COR-L47 (cell line): ENCODE data around the gene CCL15.
"Not testable (repeated sequence)": the region's sequence is repeated elsewhere in the genome, so short reads cannot be mapped to it uniquely, and the experiment has no call there.

Source experiments
- DNase-seq: peaks from one replicate; lab custom pipeline; 2025; lab: John Stamatoyannopoulos, UW

CCL15 gene

GRCh38 chr17:36001110-36001771, at the start of gene CCL15:
Gene CCL15, minus strand, starts transcription at chr17:36001553. Its CDS starts 61 bp downstream, at chr17:36001492.
- no peak for DNase-seq

- DNase-seq = no peak
Observed at GRCh38 chr17:36049643-36050042, 48.3 kb upstream of the CCL15 start.

- DNase-seq = no peak
Observed at GRCh38 chr17:36048066-36048465, 46.7 kb upstream of the CCL15 start.

GRCh38 chr17:36036235-36036634, 34.9 kb upstream of the CCL15 start:
- no peak for DNase-seq

- DNase-seq = no peak
Observed at GRCh38 chr17:36034127-36034526, 32.8 kb upstream of the CCL15 start.

GRCh38 chr17:36030956-36031355, 29.6 kb upstream of the CCL15 start:
- no peak for DNase-seq

- DNase-seq = no peak
Observed at GRCh38 chr17:36027761-36028160, 26.4 kb upstream of the CCL15 start.

GRCh38 chr17:36024106-36024869, 22.9 kb upstream of the CCL15 start:
- DNase-seq = no peak

GRCh38 chr17:36019423-36019822, 18.1 kb upstream of the CCL15 start:
- no peak for DNase-seq

- no peak for DNase-seq
Observed at GRCh38 chr17:36017799-36018198, 16.4 kb upstream of the CCL15 start, which contains the start of gene CCL23. Gene CCL23, minus strand, starts transcription at chr17:36017972. Its CDS starts 75 bp downstream, at chr17:36017897.

- DNase-seq = no peak
Observed at GRCh38 chr17:36016555-36016954, 15.2 kb upstream of the CCL15 start.

- not testable (repeated sequence) for DNase-seq
Observed at GRCh38 chr17:36015895-36016294, 14.5 kb upstream of the CCL15 start.

- no peak for DNase-seq
Observed at GRCh38 chr17:36014946-36015345, 13.6 kb upstream of the CCL15 start.

GRCh38 chr17:36011201-36011600, 9.8 kb upstream of the CCL15 start:
- no peak for DNase-seq

- DNase-seq = no peak
Observed at GRCh38 chr17:36008998-36009665, 7.8 kb upstream of the CCL15 start.

GRCh38 chr17:36004594-36005108, 3.3 kb upstream of the CCL15 start:
- no peak for DNase-seq

- no peak for DNase-seq
Observed at GRCh38 chr17:36002631-36003030, 1.3 kb upstream of the CCL15 start.

GRCh38 chr17:36001862-36002603, 680 bp upstream of the CCL15 start:
- no peak for DNase-seq

- DNase-seq = no peak
Observed at GRCh38 chr17:36000732-36001109, 632 bp downstream of the CCL15 start.

- no peak for DNase-seq
Observed at GRCh38 chr17:35998756-35999155, 2.6 kb downstream of the CCL15 start.

- DNase-seq = no peak
Observed at GRCh38 chr17:35998018-35998545, 3.3 kb downstream of the CCL15 start.

- not testable (repeated sequence) for DNase-seq
Observed at GRCh38 chr17:35995346-35995745, 6.0 kb downstream of the CCL15 start.
